GM12801 (cell line): ENCODE data around the gene EWSR1.

ENCODE experiments used
- CTCF ChIP-seq: IDR thresholded peaks from one replicate; pipeline ENCODE4 v1.5.1; 2011; ENCODE audit warnings: control low read depth; ENCODE audit not compliant: insufficient read length; ENCODE audit errors: extremely low read depth

EWSR1 gene

GRCh38 chr22:29312218-29313125 lies 44.4 kb downstream of the EWSR1 start:
- TF ChIP-seq CTCF, result no peak

GRCh38 chr22:29313126-29313575 lies 45.1 kb downstream of the EWSR1 start:
- no peak for TF ChIP-seq CTCF

GRCh38 chr22:29313576-29314466 lies 45.8 kb downstream of the EWSR1 start:
- no peak for TF ChIP-seq CTCF

GRCh38 chr22:29314537-29315285 lies 46.6 kb downstream of the EWSR1 start:
- no peak for TF ChIP-seq CTCF

- TF ChIP-seq CTCF, result no peak
Measured at GRCh38 chr22:29315286-29316140, 47.4 kb downstream of the EWSR1 start, which contains the start of gene RASL10A. Gene RASL10A, minus strand, starts transcription at chr22:29315697. Its CDS starts 451 bp downstream, at chr22:29315246.

GRCh38 chr22:29316141-29316828 lies 48.2 kb downstream of the EWSR1 start:
- no peak for TF ChIP-seq CTCF
